ENCODE results near the gene BBS1.

- no peak for TF ChIP-seq CTCF (conservative IDR thresholded peaks at IDR 0.05; ENCODE audit: low read length)
- no peak for TF ChIP-seq EZH2phosphoT487 (IDR thresholded peaks at IDR 0.05; ENCODE audit: borderline replicate concordance)
Measured at GRCh38 chr11:66488957-66489356, 21.5 kb upstream of the BBS1 start.
